Endothelial cell of umbilical vein (primary cell): ENCODE results near the gene MAML3. TPM values are rescaled to one million over a fixed set of nuclear protein-coding genes. Genes with fewer than 3 reads are reported as not detected.

Experiments
- BruUV-seq: library from RNA; stranded (reverse); fragments of 400-500 nt; replicated peaks from 2 replicates; lab custom pipeline; 2021; lab: Mats Ljungman, UMichigan
- CTCF ChIA-PET: fragments of 300-600, 350-600 bp; sonication (Branson Sonifier 250); formaldehyde crosslinking; loops from one replicate; lab custom pipeline; 2021; ENCODE audit warnings: antibody characterized with exemption, inconsistent platforms; lab: Charles Lee
- POLR2A ChIA-PET: fragments of 300-600, 350-600 bp; sonication (Branson Sonifier 250); formaldehyde crosslinking; loops from one replicate; lab custom pipeline; 2021; ENCODE audit warnings: antibody characterized with exemption, inconsistent platforms; lab: Charles Lee
- DNase-seq: peaks from one replicate; pipeline ENCODE4 v3.0.0-alpha.2; 2011; ENCODE audit warnings: low read depth, low spot score
- FAIRE-seq: peaks from 2 replicates; lab custom pipeline; 2011; peaks lifted over from hg19 to GRCh38; lab: Jason Lieb, UNC
- H2AFZ ChIP-seq: 2 replicates; pipeline ENCODE4 v1.6.0; 2012; ENCODE audit warnings: low read depth, low read length, control low read depth, inconsistent platforms
- H3K27ac ChIP-seq: 2 replicates; pipeline ENCODE4 v1.5.1; 2011; ENCODE audit warnings: low read depth, mild to moderate bottlenecking, control low read depth, low read length, moderate library complexity; ENCODE audit not compliant: insufficient read depth
- H3K27me3 ChIP-seq, 2 experiments: 2 replicates each; pipeline versions ENCODE4 v1.6.0 to v1.6.1; 2011; ENCODE audit warnings: low read length in 2 of 2, mixed read lengths in 1 of 2; ENCODE audit not compliant: control insufficient read depth in 2 of 2, insufficient read depth in 2 of 2
- H3K36me3 ChIP-seq, 2 experiments: 2 replicates in 1 of 2; 3 replicates in 1 of 2; pipeline ENCODE4 v1.5.1; 2011; ENCODE audit warnings: low read length in 2 of 2, mild to moderate bottlenecking in 1 of 2, moderate library complexity in 1 of 2; ENCODE audit not compliant: control insufficient read depth in 2 of 2, insufficient read depth in 2 of 2; ENCODE audit errors: extremely low read depth in 1 of 2
- H3K4me1 ChIP-seq: 3 replicates; pipeline ENCODE4 v1.5.1; 2011; ENCODE audit warnings: mild to moderate bottlenecking, low read length; ENCODE audit not compliant: control insufficient read depth, insufficient read depth; ENCODE audit errors: extremely low read depth
- H3K4me2 ChIP-seq: 2 replicates; pipeline ENCODE4 v1.6.1; 2011; ENCODE audit warnings: low read length, control low read depth, mixed read lengths; ENCODE audit not compliant: insufficient read depth
- H3K4me3 ChIP-seq, 3 experiments: fragments of 200-600 bp in 1 of 3; sonication (generic), shearing (Covaris generic) in 1 of 3; replicated peaks in 1 of 3; 2 replicates each; pipeline ENCODE4 v1.5.1; 2011 to 2016; ENCODE audit warnings: control low read depth in 3 of 3, low read length in 3 of 3, mild to moderate bottlenecking in 2 of 3, inconsistent platforms in 1 of 3, low read depth in 1 of 3, moderate library complexity in 1 of 3; ENCODE audit not compliant: insufficient read depth in 1 of 3
- H3K79me2 ChIP-seq: 2 replicates; pipeline ENCODE4 v1.6.0; 2012; ENCODE audit warnings: low read length, inconsistent platforms; ENCODE audit not compliant: control insufficient read depth, insufficient read depth
- H3K9ac ChIP-seq: replicated peaks from 2 replicates; pipeline ENCODE3; 2011; ENCODE audit warnings: low read length, control low read depth; ENCODE audit not compliant: insufficient read depth; ENCODE audit errors: extremely low read depth
- H3K9me1 ChIP-seq: replicated peaks from 3 replicates; pipeline ENCODE4 v1.6.0; 2011; ENCODE audit warnings: mild to moderate bottlenecking, low read length; ENCODE audit not compliant: control insufficient read depth, insufficient read depth; ENCODE audit errors: extremely low read depth
- H3K9me3 ChIP-seq: replicated peaks from 2 replicates; pipeline ENCODE4 v1.5.1; 2012; ENCODE audit warnings: low read length, inconsistent platforms; ENCODE audit not compliant: control insufficient read depth, insufficient read depth
- H4K20me1 ChIP-seq: replicated peaks from 2 replicates; pipeline ENCODE3; 2011; ENCODE audit warnings: mild to moderate bottlenecking, low read length; ENCODE audit not compliant: control insufficient read depth, insufficient read depth; ENCODE audit errors: extremely low read depth
- CTCF ChIP-seq, 2 donors: IDR thresholded peaks; 1 replicate in 1 of 2; 2 replicates in 1 of 2; pipeline ENCODE4 v1.5.1; 2011; ENCODE audit warnings: low read length in 2 of 2, mild to moderate bottlenecking in 2 of 2, moderate library complexity in 2 of 2, control low read depth in 1 of 2, inconsistent platforms in 1 of 2, low read depth in 1 of 2; ENCODE audit not compliant: insufficient read depth in 1 of 2; ENCODE audit errors: extremely low read depth in 1 of 2
- EZH2 ChIP-seq: IDR thresholded peaks from 2 replicates; pipeline ENCODE4 v1.6.1; 2012; ENCODE audit warnings: borderline replicate concordance, low read depth, mild to moderate bottlenecking, moderate library complexity, low read length, inconsistent platforms; ENCODE audit not compliant: severe bottlenecking
- FOS ChIP-seq: IDR thresholded peaks from 2 replicates; pipeline ENCODE4 v1.6.1; 2011; ENCODE audit warnings: mild to moderate bottlenecking, low read length, moderate library complexity, borderline replicate concordance; ENCODE audit not compliant: insufficient read depth
- GATA2 ChIP-seq: IDR thresholded peaks from 2 replicates; pipeline ENCODE4 v1.7.0; 2011; ENCODE audit warnings: low read depth, mild to moderate bottlenecking, moderate library complexity, mixed read lengths, low read length; ENCODE audit not compliant: insufficient read length, insufficient read depth
- JUN ChIP-seq: IDR thresholded peaks from 2 replicates; pipeline ENCODE4 v1.6.1; 2011; ENCODE audit warnings: borderline replicate concordance, low read depth; ENCODE audit not compliant: insufficient read length, insufficient read depth
- MAX ChIP-seq: IDR thresholded peaks from 2 replicates; pipeline ENCODE4 v1.6.1; 2011; ENCODE audit not compliant: insufficient read depth, insufficient read length
- MYC ChIP-seq: IDR thresholded peaks from one replicate; pipeline ENCODE4 v1.6.1; 2011; ENCODE audit warnings: mild to moderate bottlenecking, low read depth, low read length
- POLR2A ChIP-seq: IDR thresholded peaks from 2 replicates; pipeline ENCODE4 v1.6.1; 2012; ENCODE audit warnings: low read depth, mild to moderate bottlenecking, control low read depth, low read length
- POLR2AphosphoS5 ChIP-seq: IDR thresholded peaks from 2 replicates; pipeline ENCODE4 v1.6.1; 2012; ENCODE audit warnings: low read depth, mild to moderate bottlenecking, control low read depth, low read length, moderate library complexity; ENCODE audit not compliant: insufficient read depth
- dilution Hi-C: fragments of 300-500 bp; cut with MboI; formaldehyde crosslinking; loops from one replicate; pipeline ENCODE4 v1.15.0; 2019; ENCODE audit warnings: low sequenced_read_pairs; ENCODE audit not compliant: extremely low pct_ligation_motif_present
- intact Hi-C: fragments of 100-400 bp; cut with micrococcal nuclease; formaldehyde crosslinking; loops from one replicate; pipeline ENCODE4 v1.10.0; 2022
- polyA plus RNA-seq, 4 experiments: library from polyadenylated mRNA; depleted of rRNA in 3 of 4; stranded (reverse) in 3 of 4; unstranded in 1 of 4; fragments of >200 nt; gene quantifications; 2 replicates each; pipeline versions ENCODE4 v1.2.1 to v1.2.3, GENCODE V29; 2011 to 2012; ENCODE audit warnings: missing spikeins in 1 of 4
- total RNA-seq: library from RNA; stranded (reverse); gene quantifications from 2 replicates; pipeline ENCODE4 v1.2.3, GENCODE V29; 2021

MAML3 gene
- total and polyA plus RNA-seq, 2 donors (not counting 3 experiments of a cell fraction or from before 2014, with no cell fraction given), result 14.0 to 20.3 TPM

GRCh38 chr4:139833151-139833910 lies 320.7 kb downstream of the MAML3 start:
- dilution Hi-C loops, result no loop called here

More at GRCh38 chr4:139833151-139833910, 320.7 kb downstream of the MAML3 start:
- H3K9me3 ChIP-seq, result no peaks in the 10 kb centered on the region
- no TSS peak for BruUV-seq
- POLR2A ChIA-PET, result no interaction called here
- no peaks in the 10 kb centered on the region for H3K9me1 ChIP-seq
- H3K36me3 ChIP-seq, result no peaks in the 10 kb centered on the region
- FAIRE-seq (no peak), DNase-seq (no peak)
- H3K4me2 ChIP-seq, result no peak overlapping the region
- TF ChIP-seq EZH2, result no peak
- no peak for TF ChIP-seq POLR2A
- no peak for TF ChIP-seq FOS
- TF ChIP-seq MAX, result no peak
- TF ChIP-seq POLR2AphosphoS5, result no peak
- no peak for TF ChIP-seq GATA2
- no peak for TF ChIP-seq MYC
- TF ChIP-seq JUN, result no peak
- TF ChIP-seq CTCF (IDR thresholded peaks at IDR 0.05; ENCODE audit: extremely low read depth in 1 of 2, insufficient read depth in 1 of 2, low read depth in 1 of 2, low read length in 2 of 2), result no peak
- no peak overlapping the region for H3K9ac ChIP-seq
- CTCF ChIA-PET, result no interaction called here
- no peaks in the 10 kb centered on the region for H3K79me2 ChIP-seq
- no peaks in the 10 kb centered on the region for H4K20me1 ChIP-seq
- intact Hi-C loops, result no loop called here
- no peaks in the 10 kb centered on the region for H3K27me3 ChIP-seq
- H3K27ac ChIP-seq, result no peak overlapping the region
- no peak overlapping the region for H3K4me3 ChIP-seq
- H3K4me1 ChIP-seq, result peaks cover 12% of the 10 kb centered on the region
- no peak overlapping the region for H2AFZ ChIP-seq
